GM12878 (cell line): ENCODE measurements around the gene PRKAG2. TPM values are rescaled to one million over a fixed set of nuclear protein-coding genes. Genes with fewer than 3 reads are reported as not detected.

Experiments used
- ATAC-seq: fragments of 200-7000 bp; cut with Tn5 transposase; 3 replicates; pipeline ENCODE4 v1.9.1; 2020; ENCODE audit warnings: mild to moderate bottlenecking, moderate library complexity
- BruUV-seq: library from RNA; stranded (reverse); fragments of 400-500 nt; replicated peaks from 2 replicates; lab custom pipeline; 2021; lab: Mats Ljungman, UMichigan
- CTCF ChIA-PET: fragments of 300-600 bp; sonication (Branson Sonifier 250); formaldehyde crosslinking; extraction: SDS; loops from one replicate; lab custom pipeline; 2021; ENCODE audit warnings: inconsistent platforms; lab: Yijun Ruan, JAX
- POLR2A ChIA-PET: fragments of 350-600 bp; formaldehyde crosslinking; extraction: SDS; loops from one replicate; lab custom pipeline; 2021; ENCODE audit warnings: inconsistent platforms; lab: Charles Lee
- RAD21 ChIA-PET: fragments of 300-600 bp; sonication (Branson Sonifier 250); formaldehyde crosslinking; loops from one replicate; lab custom pipeline; 2023; ENCODE audit warnings: antibody characterized with exemption; ENCODE audit not compliant: unreplicated experiment; lab: Charles Lee
- SMC1A ChIA-PET: fragments of 300-600 bp; sonication (Branson Sonifier 250); formaldehyde crosslinking; loops from one replicate; lab custom pipeline; 2023; ENCODE audit not compliant: unreplicated experiment, uncharacterized antibody; lab: Charles Lee
- DNase-seq: peaks from one replicate; pipeline ENCODE4 v3.0.0-alpha.2; 2011; ENCODE audit warnings: low read depth, low spot score
- FAIRE-seq: peaks from 3 replicates; lab custom pipeline; 2011; peaks lifted over from hg19 to GRCh38; lab: Jason Lieb, UNC
- H2AFZ ChIP-seq: 2 replicates; pipeline ENCODE4 v1.6.0; 2011; ENCODE audit warnings: low read depth, low read length, control low read depth; ENCODE audit not compliant: control insufficient read depth
- H3K27ac ChIP-seq: 2 replicates; pipeline ENCODE4 v1.5.1; 2011; ENCODE audit warnings: control low read depth; ENCODE audit not compliant: control insufficient read depth, insufficient read depth
- H3K27me3 ChIP-seq, 2 experiments: replicated peaks in 1 of 2; 2 replicates each; pipeline versions ENCODE4 v1.6.0 to v1.6.1; 2011; ENCODE audit warnings: low read length in 1 of 2; ENCODE audit not compliant: control insufficient read depth in 2 of 2, insufficient read depth in 2 of 2
- H3K36me3 ChIP-seq, 2 experiments: 2 replicates each; pipeline ENCODE4 v1.5.1; 2011; ENCODE audit warnings: low read length in 1 of 2; ENCODE audit not compliant: control insufficient read depth in 2 of 2, insufficient read depth in 2 of 2
- H3K4me1 ChIP-seq: 2 replicates; pipeline ENCODE4 v1.6.1; 2011; ENCODE audit warnings: mild to moderate bottlenecking, low read length, moderate library complexity, mixed read lengths; ENCODE audit not compliant: control insufficient read depth, insufficient read depth
- H3K4me2 ChIP-seq: 2 replicates; pipeline ENCODE4 v1.6.0; 2011; ENCODE audit warnings: control low read depth; ENCODE audit not compliant: control insufficient read depth, insufficient read depth
- H3K4me3 ChIP-seq: fragments of 200-600 bp; sonication (generic); 2 replicates; pipeline ENCODE4 v1.5.1; 2016
- H3K79me2 ChIP-seq: 2 replicates; pipeline ENCODE4 v1.6.0; 2011; ENCODE audit warnings: low read length; ENCODE audit not compliant: control insufficient read depth, insufficient read depth
- H3K9ac ChIP-seq: 2 replicates; pipeline ENCODE4 v1.8.0; 2011; ENCODE audit warnings: low read length, control low read depth, mixed read lengths; ENCODE audit not compliant: control insufficient read depth, insufficient read depth
- H3K9me3 ChIP-seq: replicated peaks from 3 replicates; pipeline ENCODE4 v1.5.1; 2011; ENCODE audit warnings: mild to moderate bottlenecking, low read length; ENCODE audit not compliant: control insufficient read depth, insufficient read depth
- H4K20me1 ChIP-seq: 2 replicates; pipeline ENCODE4 v1.6.0; 2011; ENCODE audit not compliant: control insufficient read depth, insufficient read depth
- CTCF ChIP-seq, 3 experiments: IDR thresholded peaks in 2 of 3; conservative IDR thresholded peaks in 1 of 3; 2 replicates each; pipeline ENCODE4 v1.5.1; 2011; ENCODE audit warnings: low read depth in 3 of 3, low read length in 3 of 3, mild to moderate bottlenecking in 3 of 3, control low read depth in 2 of 3, moderate library complexity in 2 of 3, inconsistent platforms in 1 of 3, mixed read lengths in 1 of 3; ENCODE audit not compliant: control insufficient read depth in 2 of 3, insufficient read depth in 1 of 3; ENCODE audit errors: extremely low read depth in 1 of 3
- EP300 ChIP-seq, 2 experiments: fragments of 150-350 bp in 1 of 2; IDR thresholded peaks; 2 replicates each; pipeline ENCODE4 v1.6.1; 2011 to 2012; ENCODE audit warnings: low read depth in 2 of 2, low read length in 2 of 2, borderline replicate concordance in 1 of 2, improper control_type of control experiment in 1 of 2, inconsistent platforms in 1 of 2; ENCODE audit not compliant: control insufficient read depth in 1 of 2
- GABPA ChIP-seq: IDR thresholded peaks from 2 replicates; pipeline ENCODE4 v1.6.1; 2014; ENCODE audit warnings: antibody characterized with exemption, low read depth, mild to moderate bottlenecking, inconsistent platforms
- HDAC6 ChIP-seq: fragments of 200-600 bp; sonication (generic); IDR thresholded peaks from one replicate; pipeline ENCODE4 v1.8.0; 2017; ENCODE audit warnings: antibody characterized with exemption; ENCODE audit not compliant: unreplicated experiment
- HSF1 ChIP-seq: fragments of 150-350 bp; IDR thresholded peaks from 2 replicates; pipeline ENCODE4 v1.6.1; 2014; ENCODE audit warnings: mild to moderate bottlenecking, low read depth, low read length
- MEF2B ChIP-seq: fragments of 450-650 bp; IDR thresholded peaks from 2 replicates; pipeline ENCODE4 v1.6.1; 2018; ENCODE audit warnings: mild to moderate bottlenecking, moderate library complexity; ENCODE audit not compliant: partially characterized antibody, poor library complexity, severe bottlenecking
- NRF1 ChIP-seq: conservative IDR thresholded peaks from 2 replicates; pipeline ENCODE4 v1.6.1; 2011; ENCODE audit warnings: mild to moderate bottlenecking, low read depth, low read length, improper control_type of control experiment
- POLR2A ChIP-seq: IDR thresholded peaks from 2 replicates; pipeline ENCODE4 v1.6.1; 2011; ENCODE audit warnings: low read depth, mild to moderate bottlenecking, low read length
- POLR2AphosphoS2 ChIP-seq: IDR thresholded peaks from 2 replicates; pipeline ENCODE4 v1.6.1; 2011; ENCODE audit warnings: low read depth, mild to moderate bottlenecking, low read length, improper control_type of control experiment, moderate library complexity
- RAD21 ChIP-seq: IDR thresholded peaks from 2 replicates; pipeline ENCODE4 v1.6.1; 2011; ENCODE audit warnings: mild to moderate bottlenecking, low read depth, low read length, moderate library complexity; ENCODE audit not compliant: insufficient read depth
- SMC3 ChIP-seq: IDR thresholded peaks from 2 replicates; pipeline ENCODE4 v1.6.1; 2011; ENCODE audit warnings: low read length, improper control_type of control experiment, borderline replicate concordance
- ZBED1 ChIP-seq: IDR thresholded peaks from 2 replicates; pipeline ENCODE4 v1.6.1; 2016; ENCODE audit warnings: borderline replicate concordance
- ZSCAN29 ChIP-seq: fragments of 450-650 bp; IDR thresholded peaks from 2 replicates; pipeline ENCODE4 v1.6.1; 2017; ENCODE audit warnings: mild to moderate bottlenecking, moderate library complexity
- in situ Hi-C: fragments of 300-500 bp; cut with MboI; formaldehyde crosslinking; loops from 9 replicates; pipeline ENCODE4 v1.14.3; 2018; ENCODE audit warnings: mixed read lengths
- intact Hi-C: fragments of 100-400 bp; cut with micrococcal nuclease; formaldehyde crosslinking; loops from one replicate; pipeline ENCODE4 v1.14.2; 2022; ENCODE audit not compliant: unreplicated experiment
- polyA plus RNA-seq, 11 experiments: library from polyadenylated mRNA; depleted of rRNA in 4 of 11; unstranded in 6 of 11; stranded (reverse) in 5 of 11; fragments of >200 nt; fragmentation: Nextera tagmentation in 4 of 11; fragmentation: Illumina TruSeq in 1 of 11; extraction: Ambion mirVana in 4 of 11; extraction: Trizol in 1 of 11; gene quantifications; 1 replicate in 1 of 11; 2 replicates in 10 of 11; pipeline versions ENCODE4 v1.2.1 to v1.2.3, GENCODE V29; 2011 to 2016; ENCODE audit warnings: inconsistent platforms in 2 of 11, missing spikeins in 2 of 11, low read depth in 1 of 11
- total RNA-seq, 4 experiments: library from RNA; depleted of rRNA in 3 of 4; stranded (reverse); fragments of >200 nt in 3 of 4; fragmentation: Illumina TruSeq in 1 of 4; extraction: Trizol in 1 of 4; gene quantifications; 2 replicates each; pipeline versions ENCODE4 v1.2.1 to v1.2.3, GENCODE V29; 2013 to 2021

Gene PRKAG2
- total and polyA plus RNA-seq, 10 of the 15 experiments (the other 5 are each of a cell fraction or from before 2014, with no cell fraction given) = 3.4 to 8.9 (median 6.8) TPM

GRCh38 chr7:151570366-151570915, 306.5 kb downstream of the PRKAG2 start:
- Histone ChIP-seq H3K36me3 (peaks cover 0 to 4% of the 10 kb centered on the region in 2 experiments; a peak in 2 of 4 replicates), H4K20me1 (no peaks in the 10 kb centered on the region), H3K27ac (no peak overlapping the region), H3K4me3 (no peak overlapping the region), H3K9me3 (no peaks in the 10 kb centered on the region), H3K9ac (no peak overlapping the region), H3K4me1 (no peaks in the 10 kb centered on the region), H3K79me2 (no peaks in the 10 kb centered on the region), H2AFZ (no peak overlapping the region), H3K4me2 (no peak overlapping the region), H3K27me3 (no peaks in the 10 kb centered on the region)
- in situ Hi-C loops = no loop called here
- TF ChIP-seq HDAC6 = no peak
- TF ChIP-seq SMC3 = peak; percentile 67; the same call in 1 of the 2 replicates
- peak; percentile 23 to 44 (median 34); a peak in 3 of 6 replicates for TF ChIP-seq CTCF (IDR thresholded peaks at IDR 0.05 in 2 of 3, conservative IDR thresholded peaks at IDR 0.05 in 1 of 3; ENCODE audit: control insufficient read depth in 2 of 3, extremely low read depth in 1 of 3, insufficient read depth in 1 of 3, low read depth in 3 of 3, low read length in 3 of 3)
- TF ChIP-seq HSF1 = no peak
- no peak for TF ChIP-seq POLR2A
- TF ChIP-seq POLR2AphosphoS2 = no peak
- TF ChIP-seq ZSCAN29 = no peak
- no peak for TF ChIP-seq ZBED1
- no peak for TF ChIP-seq MEF2B
- no peak for TF ChIP-seq NRF1
- TF ChIP-seq RAD21 = peak; percentile 65
- no peak for TF ChIP-seq GABPA
- no peak for TF ChIP-seq EP300 (IDR thresholded peaks at IDR 0.05; ENCODE audit: borderline replicate concordance in 1 of 2, control insufficient read depth in 1 of 2, low read depth in 2 of 2, low read length in 2 of 2)
- FAIRE-seq = peak; percentile 31
- no TSS peak for BruUV-seq
- ChIA-PET RAD21 (interaction anchor here (2.4 kb wide), 1 partner anchor 62 kb away, joined by 7 read pairs; no protein-coding TSS in a partner anchor), SMC1A (interaction anchor here (1.0 kb wide), 2 partner anchors 17 to 62 kb away, joined by 4 read pairs; no protein-coding TSS in a partner anchor), CTCF (interaction anchor here (0.7 to 2.3 kb wide), 4 partner anchors 63 to 219 kb away, joined by 3 to 9 read pairs (median 4); no protein-coding TSS in a partner anchor), POLR2A (no interaction called here)
- intact Hi-C loops = loop anchor here (1.0 to 2.0 kb wide), 3 partner anchors 62 to 189 kb away; no protein-coding TSS in a partner anchor
- no peak for ATAC-seq
- no peak for DNase-seq
